T-helper 22 cell (primary cell): ENCODE data around the gene GALNT16.

Experiments used
- DNase-seq: peaks from one replicate; pipeline ENCODE4 v3.0.0-alpha.2; 2020; ENCODE audit warnings: low read depth

GALNT16 gene

GRCh38 chr14:69317102-69317755, 57.3 kb downstream of the GALNT16 start:
- DNase-seq, result no peak

DNA sequence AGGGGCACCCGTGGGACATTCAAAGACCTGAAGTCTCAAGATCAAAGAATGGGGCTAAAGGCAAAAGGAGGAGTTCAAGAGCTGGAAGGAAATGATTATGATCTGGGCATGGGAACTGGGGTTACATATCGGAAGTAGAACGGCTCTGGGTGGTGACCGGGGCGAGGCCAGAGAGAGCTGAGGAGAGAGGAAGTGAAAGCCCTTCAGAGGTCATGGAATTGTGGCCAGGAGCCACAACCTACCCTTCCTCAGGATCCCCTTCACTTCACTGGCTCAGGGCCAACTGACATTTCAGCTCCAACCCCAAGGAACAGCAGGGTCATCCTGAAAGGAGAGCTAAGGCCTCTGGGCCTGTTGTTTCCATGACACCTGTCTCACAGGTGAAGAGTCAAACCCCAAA, 57.8 kb downstream of the GALNT16 start:
- DNase-seq, result no peak

DNA sequence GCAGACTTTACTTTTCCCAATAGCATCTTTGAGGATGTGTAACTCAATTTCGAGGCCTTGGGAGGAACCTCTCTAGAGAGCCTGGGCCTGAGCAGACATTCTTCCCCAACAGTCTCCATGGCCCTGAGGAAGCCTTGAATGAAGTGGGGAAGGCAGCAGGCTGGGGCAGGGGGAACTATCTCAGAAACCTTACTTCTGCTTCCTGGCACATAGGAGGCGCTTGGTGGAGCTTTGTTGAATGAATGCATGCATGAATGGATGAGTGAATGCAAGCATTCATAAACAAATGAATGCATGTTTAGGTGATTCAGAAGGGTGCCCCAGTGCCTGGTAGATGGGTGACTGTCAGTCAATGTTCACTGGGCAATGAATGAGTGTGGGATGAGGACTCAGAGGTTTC, 58.3 kb downstream of the GALNT16 start:
- no peak for DNase-seq

GRCh38 chr14:69318901-69319475, 59.0 kb downstream of the GALNT16 start:
- DNase-seq, result no peak

DNA sequence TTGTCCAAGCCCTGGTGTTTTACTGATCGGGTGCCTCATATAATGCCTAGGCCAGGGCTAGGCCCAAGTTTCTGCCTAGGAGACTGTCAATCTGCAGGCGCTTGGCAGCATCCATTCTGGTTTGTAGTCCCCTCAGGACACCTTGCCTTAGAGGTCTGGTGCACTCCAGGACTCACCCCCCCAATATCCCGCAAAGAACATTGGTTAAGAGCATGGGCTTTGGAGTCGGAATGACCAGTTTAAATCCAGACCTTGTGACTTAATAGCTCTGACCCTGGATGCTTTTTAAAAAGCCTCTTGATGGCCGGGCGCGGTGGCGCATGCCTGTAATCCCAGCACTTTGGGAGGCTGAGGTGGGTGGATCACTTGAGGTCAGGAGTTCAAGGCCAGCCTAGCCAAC, 60.0 kb downstream of the GALNT16 start:
- no peak for DNase-seq

DNA sequence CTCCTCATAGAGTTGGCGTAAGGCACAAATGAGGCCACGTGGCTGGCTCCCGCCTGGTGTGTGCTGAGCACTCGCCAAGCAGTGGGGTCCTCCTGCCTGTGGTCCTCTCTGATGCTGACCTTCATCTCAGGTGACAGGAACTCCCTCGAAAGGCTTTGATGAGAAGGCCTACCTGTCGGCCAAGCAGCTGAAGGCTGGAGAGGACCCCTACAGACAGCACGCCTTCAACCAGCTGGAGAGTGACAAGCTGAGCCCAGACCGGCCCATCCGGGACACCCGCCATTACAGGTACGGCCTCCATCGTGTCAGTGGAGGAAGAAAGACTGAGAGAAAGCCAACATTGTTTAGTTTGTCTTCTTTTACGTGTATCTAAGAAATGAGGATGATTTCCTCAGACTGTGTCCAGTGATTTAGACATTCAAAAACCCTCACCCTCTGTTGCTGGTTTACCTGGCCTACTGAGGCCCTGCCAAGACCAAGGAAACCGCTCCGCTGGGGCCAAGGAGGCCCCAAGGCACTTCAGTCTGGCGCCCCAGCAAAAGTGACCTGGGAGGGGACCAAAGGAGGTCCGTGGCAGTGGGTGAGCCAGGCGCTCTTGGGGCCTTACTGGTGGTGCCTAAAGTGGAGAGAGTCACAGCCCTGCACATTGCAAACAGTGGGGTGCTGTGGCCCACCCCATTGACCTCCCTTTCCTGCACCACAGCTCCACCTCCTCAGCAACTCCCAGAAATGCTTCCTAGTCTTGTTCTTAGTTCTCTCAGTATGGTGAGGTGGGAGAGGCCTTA, 60.8 kb downstream of the GALNT16 start:
- DNase-seq, result no peak

DNA sequence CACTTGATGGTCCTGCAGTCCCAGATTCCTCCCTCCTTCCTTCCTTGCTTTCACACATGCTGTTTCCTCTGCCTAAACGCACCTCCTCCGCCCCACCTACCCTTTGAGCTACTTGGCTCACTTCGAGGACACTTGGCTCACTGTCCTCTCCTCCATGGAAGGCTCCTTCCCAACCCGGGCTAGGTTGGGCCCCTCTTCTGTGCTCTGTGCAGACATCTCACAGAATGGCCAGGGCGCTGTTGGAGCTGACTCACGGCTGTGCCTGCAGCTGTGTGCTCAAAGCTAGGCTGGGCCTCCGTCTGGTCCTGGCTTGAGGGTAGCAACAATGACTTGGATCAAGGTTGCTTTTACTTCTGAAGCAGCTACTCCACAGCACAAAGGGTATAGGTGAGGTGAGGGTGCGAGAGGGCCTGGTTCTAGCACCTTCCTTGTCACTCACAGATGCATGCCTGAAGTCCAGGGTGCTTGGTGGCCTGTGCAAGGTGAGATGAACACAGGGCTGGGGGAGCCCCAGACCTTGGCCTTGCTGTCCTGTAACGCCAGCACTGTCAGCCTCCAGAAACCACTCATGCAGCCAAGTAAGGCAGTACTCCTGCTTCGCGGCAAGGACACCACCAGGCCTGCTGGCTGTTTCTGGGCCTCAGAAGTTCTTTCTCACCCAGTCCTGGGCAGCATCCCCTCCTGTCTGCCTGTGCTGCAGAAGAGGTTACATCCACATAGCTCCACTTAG, 61.8 kb downstream of the GALNT16 start:
- no peak for DNase-seq

DNA sequence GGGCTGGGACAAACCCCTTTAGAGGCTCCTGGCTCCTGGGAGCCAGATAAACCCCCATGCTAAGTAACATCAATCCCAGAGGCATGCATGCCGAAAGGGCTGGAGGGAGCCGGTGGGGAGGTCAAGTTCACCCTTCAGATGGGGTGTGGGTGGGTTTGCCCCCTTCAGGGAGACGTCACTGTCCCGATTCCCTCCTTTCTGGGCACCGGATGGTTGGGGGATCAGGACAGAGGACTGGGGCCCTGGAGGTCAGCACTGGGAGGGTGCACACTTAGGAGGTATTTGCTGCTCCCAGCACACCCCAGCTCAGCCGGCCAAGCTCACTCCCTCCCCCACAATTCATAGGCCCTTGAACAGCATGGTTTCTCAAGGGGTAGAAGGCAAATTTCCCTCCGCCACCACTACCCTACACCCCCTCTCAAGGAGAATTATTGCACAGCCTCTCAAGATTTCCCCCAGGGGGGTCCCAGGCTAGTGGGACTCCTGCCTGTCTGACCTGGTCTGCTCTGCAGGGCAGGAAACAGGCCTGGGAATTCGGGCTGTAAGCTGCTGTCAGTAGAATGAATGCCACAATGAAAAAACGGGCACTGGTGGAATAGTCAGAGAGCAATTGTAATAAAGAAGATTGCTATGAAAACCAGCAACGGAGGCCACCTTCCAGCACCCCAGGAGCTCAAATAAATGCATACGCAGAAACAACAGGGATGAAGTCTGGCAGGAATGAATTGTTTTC, 63.5 kb downstream of the GALNT16 start:
- DNase-seq, result no peak

DNA sequence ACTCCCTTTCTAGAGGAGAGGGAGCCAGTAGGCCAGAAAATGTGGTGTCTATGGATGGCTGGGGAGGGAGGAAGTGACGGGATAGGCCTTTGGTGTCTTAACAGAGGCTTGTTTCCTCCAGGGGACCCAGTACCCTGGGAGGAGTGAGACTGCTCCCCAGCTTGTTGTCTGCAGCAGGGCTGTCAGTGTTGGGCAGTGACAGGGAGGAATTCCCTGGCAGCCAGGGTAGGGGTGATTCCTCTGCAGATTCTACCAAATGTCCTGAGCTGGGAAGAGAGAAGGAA, 64.0 kb downstream of the GALNT16 start:
- DNase-seq, result no peak

DNA sequence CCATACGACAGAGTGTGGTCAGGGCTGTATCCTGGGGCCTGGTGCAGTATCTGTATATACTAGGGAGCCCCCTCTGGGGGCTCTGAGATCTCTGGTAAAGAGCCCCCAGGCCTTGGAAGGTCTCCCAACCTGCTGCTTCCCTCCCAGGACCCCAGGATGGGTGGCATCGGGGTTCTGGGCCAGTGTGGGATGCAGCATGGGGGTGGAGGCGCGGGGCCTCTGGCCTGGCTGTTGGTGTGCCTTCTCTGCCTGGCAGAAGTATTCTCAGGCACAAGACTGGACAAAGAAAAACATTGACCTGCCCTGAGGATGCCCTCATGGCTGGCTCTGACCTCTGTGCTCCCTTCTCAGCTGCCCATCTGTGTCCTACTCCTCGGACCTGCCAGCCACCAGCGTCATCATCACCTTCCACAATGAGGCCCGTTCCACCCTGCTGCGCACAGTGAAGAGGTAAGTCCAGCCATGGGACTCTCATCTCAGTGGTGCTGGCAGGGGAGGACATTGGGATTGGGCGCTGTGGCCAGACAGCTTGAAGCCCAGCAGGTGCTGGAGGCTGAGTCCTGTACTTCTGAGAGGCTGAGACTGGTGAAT, 64.5 kb downstream of the GALNT16 start:
- no peak for DNase-seq

- DNase-seq, result no peak
These were observed 65.1 kb downstream of the GALNT16 start for GRCh38 chr14:69325086-69325485.

GRCh38 chr14:69325646-69326265, 65.8 kb downstream of the GALNT16 start:
- no peak for DNase-seq

GRCh38 chr14:69326611-69327010, 66.7 kb downstream of the GALNT16 start:
- DNase-seq, result no peak

DNA sequence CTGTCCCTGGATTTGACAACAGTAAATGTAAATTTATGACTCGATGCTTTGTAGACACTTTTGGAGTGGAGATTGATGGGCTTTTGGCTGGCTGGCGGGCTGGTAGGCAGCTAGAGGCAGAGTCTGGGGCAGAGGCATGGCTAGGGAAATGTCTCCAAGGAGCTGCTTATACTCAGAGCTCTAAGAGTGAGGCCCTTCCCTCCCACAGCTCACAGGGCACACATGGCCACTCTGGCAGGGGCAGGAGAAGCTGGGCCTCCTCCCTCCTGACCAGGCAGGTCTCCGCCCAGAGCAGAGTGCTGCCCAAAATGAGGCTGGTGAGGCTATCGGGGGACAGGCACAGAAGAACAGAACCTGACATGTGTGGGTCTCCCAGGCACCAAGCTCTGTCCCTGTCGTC, 67.5 kb downstream of the GALNT16 start:
- DNase-seq, result no peak

GRCh38 chr14:69328317-69328716, 68.4 kb downstream of the GALNT16 start:
- no peak for DNase-seq

DNA sequence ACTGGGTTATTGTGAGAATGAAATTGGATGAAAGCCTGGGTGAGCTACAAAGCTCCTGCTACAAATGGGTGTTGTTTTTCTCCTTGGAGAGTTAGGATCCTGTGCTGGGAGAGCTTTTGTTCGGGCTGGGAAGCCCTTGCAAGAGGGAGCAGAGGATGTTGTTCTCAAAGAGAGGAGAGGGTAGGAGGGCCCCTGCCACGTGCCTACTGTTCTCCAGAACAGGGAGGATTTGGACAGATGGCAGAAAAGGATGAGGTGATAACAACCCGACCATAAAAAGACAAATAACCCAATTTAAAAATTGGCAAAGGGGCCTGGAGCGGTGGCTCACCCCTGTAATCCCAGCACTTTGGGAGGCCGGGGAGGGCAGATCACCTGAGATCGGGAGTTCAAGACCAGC, 68.8 kb downstream of the GALNT16 start:
- DNase-seq, result no peak

DNA sequence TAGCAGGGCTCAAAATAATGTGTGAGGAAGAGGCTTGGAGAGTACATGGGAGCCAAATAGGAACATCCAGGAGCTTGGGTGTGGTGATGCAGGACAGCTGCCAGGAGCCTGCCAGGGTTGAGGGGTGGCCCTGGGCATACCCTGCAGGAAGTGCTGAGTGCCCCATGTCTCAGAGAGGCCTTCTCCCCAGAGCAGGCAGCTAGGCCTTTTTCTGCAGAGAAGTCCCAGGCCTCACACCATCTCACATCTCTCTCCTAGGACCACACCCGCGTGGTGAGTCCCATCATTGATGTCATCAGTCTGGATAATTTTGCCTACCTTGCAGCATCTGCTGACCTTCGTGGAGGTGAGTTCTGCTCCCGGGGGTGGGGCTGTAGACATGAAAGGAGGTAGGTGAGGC, 71.2 kb downstream of the GALNT16 start:
- DNase-seq, result no peak

GRCh38 chr14:69332782-69333395, 72.9 kb downstream of the GALNT16 start:
- no peak for DNase-seq

DNA sequence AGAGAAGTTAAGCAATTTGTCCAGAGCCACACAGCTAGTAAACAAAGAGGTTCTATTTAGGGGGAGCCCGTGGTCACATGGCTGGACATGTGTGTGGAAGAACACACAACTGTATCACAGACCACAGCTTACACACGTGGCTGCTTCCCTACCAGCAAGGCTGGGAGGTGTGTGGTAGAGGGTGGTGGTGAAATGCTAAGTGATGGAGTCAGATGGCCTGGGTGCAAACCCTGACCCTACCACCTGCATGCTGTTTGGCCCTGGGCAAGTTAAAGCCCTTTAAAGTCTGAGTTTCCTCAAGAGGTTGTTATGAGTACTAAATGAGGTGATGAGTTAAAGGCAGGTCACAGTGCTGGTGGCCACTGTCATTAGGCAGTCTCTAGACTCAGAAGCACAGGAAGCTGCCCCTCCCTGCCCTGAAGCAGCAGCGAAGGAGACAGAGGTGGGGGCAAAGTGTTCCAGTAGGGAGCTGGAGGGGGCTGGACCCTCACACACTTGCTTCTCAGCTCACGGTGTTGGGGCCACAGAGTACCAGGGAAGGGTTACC, 73.9 kb downstream of the GALNT16 start:
- DNase-seq, result no peak

DNA sequence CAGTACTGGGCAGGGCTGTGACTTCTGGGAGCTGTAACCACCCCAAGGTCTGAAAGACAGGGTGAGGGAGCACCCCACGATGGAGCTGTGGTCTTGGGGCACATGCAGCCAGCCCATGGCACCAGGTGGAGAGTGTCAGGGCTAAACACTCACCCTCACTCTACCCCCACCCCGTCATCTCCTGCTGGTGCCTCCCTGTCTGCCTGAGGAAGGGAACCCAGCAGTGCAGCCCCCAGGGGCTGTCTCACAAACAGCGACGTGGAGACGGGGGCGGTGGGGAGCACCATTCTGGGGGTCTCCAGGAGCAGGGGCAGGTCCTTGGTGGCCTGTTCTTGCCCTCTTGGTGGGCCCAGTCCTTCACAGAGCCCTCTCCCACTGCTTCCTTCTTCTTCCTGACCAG, 74.6 kb downstream of the GALNT16 start:
- DNase-seq, result no peak

GRCh38 chr14:69335371-69335771, 75.4 kb downstream of the GALNT16 start:
- no peak for DNase-seq
